Caco-2 (cell line): ENCODE results near the gene TTPAL. TPM values are rescaled to one million over a fixed set of nuclear protein-coding genes. Genes with fewer than 3 reads are reported as not detected.
A peak's percentile ranks its signal among the peaks of the same experiment; 100 is the strongest.

Experiments used
- BruUV-seq: library from RNA; stranded (reverse); fragments of 400-500 nt; replicated peaks from 2 replicates; lab custom pipeline; 2021; lab: Mats Ljungman, UMichigan
- CTCF ChIA-PET: fragments of 300-600 bp; sonication (Branson Sonifier 250); formaldehyde crosslinking; loops from one replicate; lab custom pipeline; 2022; ENCODE audit warnings: antibody characterized with exemption; lab: Charles Lee
- POLR2A ChIA-PET: fragments of 300-600 bp; sonication (Branson Sonifier 250); formaldehyde crosslinking; loops from one replicate; lab custom pipeline; 2022; ENCODE audit warnings: antibody characterized with exemption; lab: Charles Lee
- DNase-seq, 2 experiments: peaks; one replicate each; pipeline versions ENCODE4 v3.0.0 to v3.0.0-alpha.2; 2020 to 2022
- H3K27me3 ChIP-seq: replicated peaks from 2 replicates; pipeline ENCODE4 v1.6.0; 2011; ENCODE audit warnings: low read length; ENCODE audit not compliant: control insufficient read depth, insufficient read depth
- H3K36me3 ChIP-seq: 2 replicates; pipeline ENCODE4 v1.5.1; 2011; ENCODE audit warnings: low read length; ENCODE audit not compliant: control insufficient read depth, insufficient read depth
- H3K4me1 ChIP-seq: fragments of 250-450 bp; sonication (Bioruptor Pico); 2 replicates; pipeline ENCODE4 v1.5.1; 2020; ENCODE audit warnings: mild to moderate bottlenecking
- H3K4me3 ChIP-seq: 2 replicates; pipeline ENCODE4 v1.5.1; 2011; ENCODE audit warnings: low read depth, mild to moderate bottlenecking, control low read depth, low read length
- H3K9me3 ChIP-seq: fragments of 250-450 bp; sonication (Bioruptor Pico); 2 replicates; pipeline ENCODE4 v1.5.1; 2020; ENCODE audit warnings: mild to moderate bottlenecking, moderate library complexity
- H3K27ac Mint-ChIP-seq: one replicate; pipeline ENCODE4 v1.8.0; 2022; ENCODE audit warnings: mixed read lengths; ENCODE audit not compliant: unreplicated experiment
- H3K27me3 Mint-ChIP-seq: one replicate; pipeline ENCODE4 v1.8.0; 2022; ENCODE audit warnings: mixed read lengths; ENCODE audit not compliant: insufficient read depth, unreplicated experiment
- H3K36me3 Mint-ChIP-seq: one replicate; pipeline ENCODE4 v1.8.0; 2022; ENCODE audit warnings: mild to moderate bottlenecking, mixed read lengths; ENCODE audit not compliant: insufficient read depth, unreplicated experiment
- H3K4me1 Mint-ChIP-seq: one replicate; pipeline ENCODE4 v1.8.0; 2022; ENCODE audit warnings: low read depth, mixed read lengths; ENCODE audit not compliant: unreplicated experiment
- H3K4me3 Mint-ChIP-seq: one replicate; pipeline ENCODE4 v1.8.0; 2022; ENCODE audit warnings: mild to moderate bottlenecking, moderate library complexity, mixed read lengths; ENCODE audit not compliant: unreplicated experiment
- H3K9me3 Mint-ChIP-seq: one replicate; pipeline ENCODE4 v1.8.0; 2022; ENCODE audit warnings: mixed read lengths; ENCODE audit not compliant: unreplicated experiment
- CTCF ChIP-seq, 2 experiments: fragments of 200-600 bp in 1 of 2; IDR thresholded peaks; 1 replicate in 1 of 2; 2 replicates in 1 of 2; pipeline versions ENCODE4 v1.5.1 to v1.8.0; 2011 to 2022; ENCODE audit warnings: antibody characterized with exemption in 1 of 2, control low read depth in 1 of 2, inconsistent platforms in 1 of 2, low read depth in 1 of 2, low read length in 1 of 2, mild to moderate bottlenecking in 1 of 2, moderate library complexity in 1 of 2; ENCODE audit not compliant: insufficient read depth in 1 of 2, severe bottlenecking in 1 of 2, unreplicated experiment in 1 of 2
- intact Hi-C: fragments of 100-400 bp; cut with micrococcal nuclease; formaldehyde crosslinking; loops from one replicate; pipeline ENCODE4 v1.10.0; 2022; ENCODE audit not compliant: unreplicated experiment
- total RNA-seq: library from RNA; stranded (reverse); gene quantifications from 2 replicates; pipeline ENCODE4 v1.2.3, GENCODE V29; 2022

The TTPAL gene
- total RNA-seq, 1 experiment from 2014 or later = 54.6 TPM

GRCh38 chr20:44516491-44516890 is 40.8 kb downstream of the TTPAL start:
- POLR2A ChIA-PET = no interaction called here
- Mint-ChIP-seq H3K36me3 (peaks cover 43% of the 10 kb centered on the region), H3K9me3 (no peaks in the 10 kb centered on the region), H3K4me3 (no peak overlapping the region), H3K27ac (no peak overlapping the region), H3K4me1 (peaks cover 46% of the 10 kb centered on the region), H3K27me3 (no peaks in the 10 kb centered on the region)
- intact Hi-C loops = no loop called here
- CTCF ChIA-PET = no interaction called here
- Histone ChIP-seq H3K4me1 (peaks cover 37% of the 10 kb centered on the region), H3K36me3 (no peaks in the 10 kb centered on the region), H3K4me3 (no peak overlapping the region), H3K9me3 (no peaks in the 10 kb centered on the region), H3K27me3 (no peaks in the 10 kb centered on the region)
- no TSS peak for BruUV-seq
- no peak for DNase-seq
- no peak for TF ChIP-seq CTCF (IDR thresholded peaks at IDR 0.05; ENCODE audit: insufficient read depth in 1 of 2, low read depth in 1 of 2, low read length in 1 of 2, severe bottlenecking in 1 of 2, unreplicated experiment in 1 of 2)

- Mint-ChIP-seq H3K27ac (peak overlapping the region; percentile 24), H3K4me1 (peaks cover 45% of the 10 kb centered on the region), H3K9me3 (no peaks in the 10 kb centered on the region), H3K27me3 (no peaks in the 10 kb centered on the region), H3K36me3 (peaks cover 44% of the 10 kb centered on the region), H3K4me3 (peak overlapping the region; percentile 2)
- no TSS peak for BruUV-seq
- no peak for TF ChIP-seq CTCF (IDR thresholded peaks at IDR 0.05; ENCODE audit: insufficient read depth in 1 of 2, low read depth in 1 of 2, low read length in 1 of 2, severe bottlenecking in 1 of 2, unreplicated experiment in 1 of 2)
- intact Hi-C loops = loop anchor here (1.0 kb wide), 1 partner anchor 93 kb away; no protein-coding TSS in a partner anchor
- Histone ChIP-seq H3K4me3 (no peak overlapping the region), H3K27me3 (no peaks in the 10 kb centered on the region), H3K4me1 (peaks cover 40% of the 10 kb centered on the region), H3K9me3 (no peaks in the 10 kb centered on the region), H3K36me3 (no peaks in the 10 kb centered on the region)
- peak; percentile 69 to 76 for DNase-seq
- CTCF ChIA-PET = interaction anchor here (0.7 kb wide), 2 partner anchors 73 to 74 kb away, joined by 7 to 8 read pairs; no protein-coding TSS in a partner anchor
- POLR2A ChIA-PET = interaction anchor here (0.8 to 1.6 kb wide), 3 partner anchors 12 to 42 kb away, joined by 4 to 13 read pairs (median 10); no protein-coding TSS in a partner anchor
These were observed 41.8 kb downstream of the TTPAL start for GRCh38 chr20:44517454-44517853.

GRCh38 chr20:44518248-44518647 is 42.6 kb downstream of the TTPAL start:
- no TSS peak for BruUV-seq
- no peak overlapping the region for H3K4me3 ChIP-seq
- peaks cover 48% of the 10 kb centered on the region for H3K4me1 ChIP-seq
- no peak for DNase-seq
- no peak for TF ChIP-seq CTCF (IDR thresholded peaks at IDR 0.05; ENCODE audit: insufficient read depth in 1 of 2, low read depth in 1 of 2, low read length in 1 of 2, severe bottlenecking in 1 of 2, unreplicated experiment in 1 of 2)
- no peaks in the 10 kb centered on the region for H3K27me3 ChIP-seq
- intact Hi-C loops = no loop called here
- ChIA-PET CTCF (interaction anchor here (0.6 to 0.7 kb wide), 5 partner anchors 72 to 125 kb away, joined by 3 to 8 read pairs (median 4); no protein-coding TSS in a partner anchor), POLR2A (interaction anchor here (0.6 to 1.6 kb wide), 4 partner anchors 13 to 107 kb away, joined by 4 to 13 read pairs (median 8); no protein-coding TSS in a partner anchor)
- H3K4me3 Mint-ChIP-seq = peak overlapping the region; percentile 2
- H3K36me3 ChIP-seq = no peaks in the 10 kb centered on the region
- H3K27ac Mint-ChIP-seq = peak overlapping the region; percentile 24
- H3K4me1 Mint-ChIP-seq = peaks cover 49% of the 10 kb centered on the region
- no peaks in the 10 kb centered on the region for H3K27me3 Mint-ChIP-seq
- H3K9me3 ChIP-seq = no peaks in the 10 kb centered on the region
- no peaks in the 10 kb centered on the region for H3K9me3 Mint-ChIP-seq
- H3K36me3 Mint-ChIP-seq = peaks cover 44% of the 10 kb centered on the region
